ENCODE measurements around the gene ATP13A5. TPM values are rescaled to one million over a fixed set of nuclear protein-coding genes. Genes with fewer than 3 reads are reported as not detected.

The ATP13A5 gene
- total RNA-seq, 2 donors from 2014 or later: not detected

DNA sequence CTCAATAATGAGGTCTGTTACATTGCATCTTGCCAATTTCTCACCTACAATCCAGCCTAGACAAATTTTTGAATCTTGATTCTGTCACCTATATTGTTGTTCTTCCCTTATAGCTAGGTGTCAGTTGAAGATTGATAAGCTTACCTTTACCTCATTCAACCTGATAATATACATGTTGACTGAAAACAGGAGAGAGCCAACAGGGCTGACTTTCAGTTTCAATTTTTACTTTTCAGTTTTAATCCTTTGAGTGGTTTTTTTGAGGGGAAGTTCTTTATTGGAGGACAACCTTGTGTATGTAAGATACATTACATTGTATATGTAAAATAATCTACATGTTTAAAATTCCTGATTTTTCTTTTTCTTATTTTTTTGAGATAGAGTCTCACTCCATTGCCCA, 5.8 kb downstream of the ATP13A5 start:
- no peaks in the 10 kb centered on the region for H3K36me3 ChIP-seq
- no peak for TF ChIP-seq POLR2A (IDR thresholded peaks at IDR 0.05)
- TF ChIP-seq POLR2AphosphoS5 (IDR thresholded peaks at IDR 0.05): no peak
- TF ChIP-seq, protein P1, sequence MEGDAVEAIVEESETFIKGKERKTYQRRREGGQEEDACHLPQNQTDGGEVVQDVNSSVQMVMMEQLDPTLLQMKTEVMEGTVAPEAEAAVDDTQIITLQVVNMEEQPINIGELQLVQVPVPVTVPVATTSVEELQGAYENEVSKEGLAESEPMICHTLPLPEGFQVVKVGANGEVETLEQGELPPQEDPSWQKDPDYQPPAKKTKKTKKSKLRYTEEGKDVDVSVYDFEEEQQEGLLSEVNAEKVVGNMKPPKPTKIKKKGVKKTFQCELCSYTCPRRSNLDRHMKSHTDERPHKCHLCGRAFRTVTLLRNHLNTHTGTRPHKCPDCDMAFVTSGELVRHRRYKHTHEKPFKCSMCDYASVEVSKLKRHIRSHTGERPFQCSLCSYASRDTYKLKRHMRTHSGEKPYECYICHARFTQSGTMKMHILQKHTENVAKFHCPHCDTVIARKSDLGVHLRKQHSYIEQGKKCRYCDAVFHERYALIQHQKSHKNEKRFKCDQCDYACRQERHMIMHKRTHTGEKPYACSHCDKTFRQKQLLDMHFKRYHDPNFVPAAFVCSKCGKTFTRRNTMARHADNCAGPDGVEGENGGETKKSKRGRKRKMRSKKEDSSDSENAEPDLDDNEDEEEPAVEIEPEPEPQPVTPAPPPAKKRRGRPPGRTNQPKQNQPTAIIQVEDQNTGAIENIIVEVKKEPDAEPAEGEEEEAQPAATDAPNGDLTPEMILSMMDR (IDR thresholded peaks at IDR 0.05): no peak
- H3K27me3 ChIP-seq (replicated peaks; ENCODE audit: insufficient read depth): no peaks in the 10 kb centered on the region
- no peak overlapping the region for H3K4me3 ChIP-seq
- intact Hi-C loops (cut with DNase I): no loop called here
- H3K4me1 ChIP-seq (replicated peaks): no peaks in the 10 kb centered on the region
- no peak overlapping the region for H3K27ac ChIP-seq
- DNase-seq (ENCODE audit: low spot score): no peak
- no peaks in the 10 kb centered on the region for H3K9me3 ChIP-seq

DNA sequence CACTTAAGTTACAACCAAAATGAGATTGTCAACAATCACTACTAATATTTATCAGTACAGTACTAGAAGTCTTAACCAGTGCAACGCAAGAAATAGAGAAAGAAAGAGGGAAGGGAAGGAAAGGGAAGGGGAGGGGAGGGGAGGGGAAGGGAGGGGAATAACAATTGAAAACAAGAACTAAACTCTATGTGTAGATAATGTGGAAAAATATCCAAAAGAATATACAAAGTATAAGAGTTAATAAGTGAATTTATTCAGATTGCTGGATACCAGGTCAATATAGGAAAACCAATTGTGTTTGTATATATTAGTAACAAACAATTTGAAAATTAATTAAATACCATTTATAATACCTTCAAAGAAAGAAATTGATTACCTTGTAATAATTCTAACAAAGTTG, 10.7 kb downstream of the ATP13A5 start:
- no peak overlapping the region for H3K4me3 ChIP-seq
- H3K27me3 ChIP-seq (replicated peaks; ENCODE audit: insufficient read depth): no peaks in the 10 kb centered on the region
- no peak overlapping the region for H3K27ac ChIP-seq
- intact Hi-C loops (cut with DNase I): no loop called here
- TF ChIP-seq POLR2A (IDR thresholded peaks at IDR 0.05) (no peak), POLR2AphosphoS5 (IDR thresholded peaks at IDR 0.05) (no peak)
- TF ChIP-seq, protein P1 (IDR thresholded peaks at IDR 0.05): no peak
- 70% methylated on average over 1 of the region's 1 CpG for WGBS
- no peak for DNase-seq (ENCODE audit: low spot score)
- no peaks in the 10 kb centered on the region for H3K4me1 ChIP-seq (replicated peaks)
- no peaks in the 10 kb centered on the region for H3K9me3 ChIP-seq
- H3K36me3 ChIP-seq: no peaks in the 10 kb centered on the region

DNA sequence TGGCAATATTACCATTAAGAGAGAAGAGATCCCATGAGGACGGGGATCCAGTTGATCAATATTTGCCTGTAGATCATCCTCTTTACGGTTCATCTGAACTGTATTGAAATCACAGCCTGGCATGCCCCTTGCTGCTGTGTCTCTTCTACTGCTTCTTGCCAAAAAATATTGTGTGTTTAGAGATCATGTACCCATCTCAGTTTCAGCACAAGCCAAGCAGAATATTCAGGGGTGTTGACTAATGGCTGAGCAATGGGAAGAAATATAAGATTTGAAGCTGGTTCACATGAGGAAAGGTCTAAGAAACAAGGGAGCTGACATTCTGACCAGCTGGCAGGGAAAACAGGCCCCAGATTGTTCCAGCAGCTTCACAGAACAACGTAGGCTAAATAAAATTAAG, 21.3 kb downstream of the ATP13A5 start:
- Histone ChIP-seq H3K9me3 (no peaks in the 10 kb centered on the region), H3K4me3 (no peak overlapping the region), H3K36me3 (no peaks in the 10 kb centered on the region), H3K27me3 (replicated peaks; ENCODE audit: insufficient read depth) (no peaks in the 10 kb centered on the region), H3K4me1 (replicated peaks) (no peaks in the 10 kb centered on the region), H3K27ac (no peak overlapping the region)
- WGBS: 75% methylated on average over 3 of the region's 3 CpGs
- DNase-seq (ENCODE audit: low spot score): no peak
- no peak for TF ChIP-seq POLR2AphosphoS5 (IDR thresholded peaks at IDR 0.05)
- TF ChIP-seq, protein P1 (IDR thresholded peaks at IDR 0.05): no peak
- no peak for TF ChIP-seq POLR2A (IDR thresholded peaks at IDR 0.05)
- intact Hi-C loops (cut with DNase I): no loop called here

DNA sequence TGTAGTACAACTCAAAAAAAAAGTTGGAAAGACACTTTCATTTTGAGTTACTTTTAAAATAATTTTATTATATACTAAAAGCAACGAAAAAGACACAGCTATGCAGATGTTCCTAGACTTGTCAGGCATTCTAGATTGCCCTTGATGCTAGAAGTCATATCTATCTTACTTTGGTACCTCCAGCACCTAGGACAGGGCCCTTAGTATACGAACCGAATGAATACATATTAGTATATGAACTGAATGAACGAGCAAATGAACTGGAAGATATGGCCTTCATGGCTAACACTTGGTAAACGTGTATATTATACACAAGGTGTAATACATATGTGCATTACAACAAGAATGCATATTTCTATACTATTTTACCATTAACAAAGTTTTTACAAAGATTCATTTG, 24.1 kb downstream of the ATP13A5 start:
- TF ChIP-seq POLR2AphosphoS5 (IDR thresholded peaks at IDR 0.05): no peak
- no peak for TF ChIP-seq POLR2A (IDR thresholded peaks at IDR 0.05)
- WGBS: 59% methylated on average over 5 of the region's 5 CpGs
- H3K36me3 ChIP-seq: no peaks in the 10 kb centered on the region
- no peaks in the 10 kb centered on the region for H3K9me3 ChIP-seq
- H3K4me1 ChIP-seq (replicated peaks): no peaks in the 10 kb centered on the region
- DNase-seq (ENCODE audit: low spot score): no peak
- intact Hi-C loops (cut with DNase I): no loop called here
- no peak overlapping the region for H3K4me3 ChIP-seq
- no peak overlapping the region for H3K27ac ChIP-seq
- no peaks in the 10 kb centered on the region for H3K27me3 ChIP-seq (replicated peaks; ENCODE audit: insufficient read depth)

DNA sequence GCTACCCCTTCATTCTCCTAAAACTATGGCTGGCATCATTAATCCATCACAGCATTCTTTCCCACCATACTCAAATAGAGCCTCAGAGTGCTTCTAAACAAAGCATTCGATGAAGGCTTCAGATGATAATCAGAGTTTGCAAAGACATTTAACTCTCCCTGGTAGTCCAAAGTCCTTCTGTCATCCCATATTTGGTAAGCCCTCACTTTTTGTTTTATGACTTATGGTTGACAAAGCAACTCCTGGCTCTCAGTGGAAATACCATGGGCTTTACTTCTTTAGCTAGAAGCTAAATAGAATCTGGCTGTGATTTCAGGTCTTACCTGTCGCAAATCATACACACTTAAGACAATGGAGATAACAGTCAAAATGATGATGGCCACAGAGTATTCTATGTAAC, 27.8 kb downstream of the ATP13A5 start:
- Histone ChIP-seq H3K27ac (no peak overlapping the region), H3K4me1 (replicated peaks) (no peaks in the 10 kb centered on the region), H3K36me3 (no peaks in the 10 kb centered on the region), H3K9me3 (no peaks in the 10 kb centered on the region), H3K27me3 (replicated peaks; ENCODE audit: insufficient read depth) (no peaks in the 10 kb centered on the region), H3K4me3 (no peak overlapping the region)
- no peak for TF ChIP-seq POLR2A (IDR thresholded peaks at IDR 0.05)
- no peak for TF ChIP-seq POLR2AphosphoS5 (IDR thresholded peaks at IDR 0.05)
- TF ChIP-seq, protein P1 (IDR thresholded peaks at IDR 0.05): no peak
- intact Hi-C loops (cut with DNase I): no loop called here
- DNase-seq (ENCODE audit: low spot score): no peak
- 58% methylated on average over 2 of the region's 2 CpGs for WGBS
